Upper lobe of left lung (tissue), 4 donors: ENCODE results near the gene FOXA2.

Experiments used
- CTCF ChIP-seq, 6 experiments: fragments of 450-650 bp in 4 of 6; fragments of 200-600 bp in 2 of 6; sonication (generic) in 2 of 6; IDR thresholded peaks; one replicate each; pipeline ENCODE4 v1.5.1; 2016 to 2019; ENCODE audit warnings: antibody characterized with exemption in 6 of 6
- POLR2A ChIP-seq, 4 donors: fragments of 450-650 bp; IDR thresholded peaks; one replicate each; pipeline ENCODE4 v1.5.1; 2016 to 2017; ENCODE audit warnings: antibody characterized with exemption in 4 of 4, mild to moderate bottlenecking in 2 of 4
- POLR2AphosphoS5 ChIP-seq, 2 donors: sonication (generic); formaldehyde crosslinking; IDR thresholded peaks; one replicate each; pipeline ENCODE4 v1.5.1; 2017; ENCODE audit warnings: antibody characterized with exemption in 2 of 2

GRCh38 chr20:22584522-22584921 is at the start of gene FOXA2:
- peak in 1 of 2 donors; percentile 63 for TF ChIP-seq POLR2AphosphoS5 (IDR thresholded peaks at IDR 0.05)
- TF ChIP-seq POLR2A (IDR thresholded peaks at IDR 0.05) = peak in 2 of 4 donors; percentile 66 to 84
- no peak for TF ChIP-seq CTCF (IDR thresholded peaks at IDR 0.05)
